Cardiac fibroblast (primary cell): ENCODE measurements around the gene C8B.
A peak's percentile ranks its signal among the peaks of the same experiment; 100 is the strongest.

Experiments
- DNase-seq, 2 donors: peaks; one replicate each; pipeline versions ENCODE4 v3.0.0 to v3.0.0-alpha.2; 2010; ENCODE audit warnings: low read depth in 2 of 2
- H3K4me3 ChIP-seq, 2 donors: replicated peaks in 1 of 2; 1 replicate in 1 of 2; 2 replicates in 1 of 2; pipeline ENCODE4 v1.5.1; 2011; ENCODE audit warnings: low read depth in 2 of 2, low read length in 2 of 2, mild to moderate bottlenecking in 2 of 2, moderate library complexity in 1 of 2
- CTCF ChIP-seq: IDR thresholded peaks from one replicate; pipeline ENCODE4 v1.5.1; 2011; ENCODE audit warnings: low read depth, mild to moderate bottlenecking, low read length, inconsistent platforms

The C8B gene

GRCh38 chr1:56965916-56966697 is at the start of gene C8B:
Gene C8B, minus strand, starts transcription at chr1:56966015. Its CDS starts 67 bp downstream, at chr1:56965948.
- DNase-seq: no peak
- no peak within 1 kb of the TSS for H3K4me3 ChIP-seq
- no peak for TF ChIP-seq CTCF

GRCh38 chr1:57015071-57015470 is 49.3 kb upstream of the C8B start:
- H3K4me3 ChIP-seq: no peak overlapping the region
- DNase-seq: no peak
- no peak for TF ChIP-seq CTCF

GRCh38 chr1:57013522-57013921 is 47.7 kb upstream of the C8B start:
- no peak for DNase-seq
- no peak overlapping the region for H3K4me3 ChIP-seq
- TF ChIP-seq CTCF: no peak

GRCh38 chr1:57012315-57012714 is 46.5 kb upstream of the C8B start:
- no peak for TF ChIP-seq CTCF
- no peak for DNase-seq
- no peak overlapping the region for H3K4me3 ChIP-seq

GRCh38 chr1:57010511-57010910 is 44.7 kb upstream of the C8B start:
- TF ChIP-seq CTCF: no peak
- no peak overlapping the region for H3K4me3 ChIP-seq
- no peak for DNase-seq

GRCh38 chr1:57007948-57008347 is 42.1 kb upstream of the C8B start:
- peak in 1 of 2 donors; percentile 12 for DNase-seq
- TF ChIP-seq CTCF: no peak

GRCh38 chr1:57007472-57007871 is 41.7 kb upstream of the C8B start:
- DNase-seq: no peak
- no peak for TF ChIP-seq CTCF
- no peak overlapping the region for H3K4me3 ChIP-seq

More at GRCh38 chr1:57007948-57008347, 42.1 kb upstream of the C8B start:
- no peak overlapping the region for H3K4me3 ChIP-seq
